Hepatocyte (in vitro differentiated cells): ENCODE data around the gene ATP6V0A1. TPM values are rescaled to one million over a fixed set of nuclear protein-coding genes. Genes with fewer than 3 reads are reported as not detected.

Source experiments
- DNase-seq: peaks from one replicate; pipeline ENCODE4 v3.0.0-alpha.2; 2016; ENCODE audit warnings: low spot score
- H2AFZ ChIP-seq: fragments of 200-600 bp; sonication (generic); 2 replicates; pipeline ENCODE4 v1.6.0; 2016; ENCODE audit warnings: antibody characterized with exemption, mild to moderate bottlenecking
- H3K27ac ChIP-seq: fragments of 200-600 bp; sonication (generic); 2 replicates; pipeline ENCODE4 v1.5.1; 2016; ENCODE audit warnings: mild to moderate bottlenecking
- H3K27me3 ChIP-seq: fragments of 200-600 bp; sonication (generic); 2 replicates; pipeline ENCODE4 v1.6.1; 2016
- H3K36me3 ChIP-seq: fragments of 200-600 bp; sonication (generic); replicated peaks from 2 replicates; pipeline ENCODE4 v1.5.1; 2016; ENCODE audit warnings: low read depth; ENCODE audit not compliant: insufficient read depth
- H3K4me1 ChIP-seq: fragments of 200-600 bp; sonication (generic); 2 replicates; pipeline ENCODE4 v1.5.1; 2016; ENCODE audit warnings: mild to moderate bottlenecking, moderate library complexity; ENCODE audit not compliant: insufficient read depth
- H3K4me2 ChIP-seq: fragments of 200-600 bp; sonication (generic); 2 replicates; pipeline ENCODE4 v1.6.0; 2016
- H3K4me3 ChIP-seq: fragments of 200-600 bp; sonication (generic); 2 replicates; pipeline ENCODE4 v1.5.1; 2016; ENCODE audit warnings: mild to moderate bottlenecking
- H3K79me2 ChIP-seq: fragments of 200-600 bp; sonication (generic); 2 replicates; pipeline ENCODE4 v1.6.0; 2017; ENCODE audit warnings: mild to moderate bottlenecking
- H3K9me2 ChIP-seq: fragments of 200-600 bp; sonication (generic); replicated peaks from 2 replicates; pipeline ENCODE4 v1.6.0; 2017; ENCODE audit warnings: mild to moderate bottlenecking; ENCODE audit not compliant: insufficient read depth
- H3K9me3 ChIP-seq: fragments of 200-600 bp; sonication (generic); 2 replicates; pipeline ENCODE4 v1.5.1; 2016; ENCODE audit warnings: low read depth, mild to moderate bottlenecking
- H4K20me1 ChIP-seq: fragments of 200-600 bp; sonication (generic); 2 replicates; pipeline ENCODE4 v1.6.0; 2016; ENCODE audit warnings: mild to moderate bottlenecking; ENCODE audit not compliant: insufficient read depth, poor library complexity, severe bottlenecking
- EZH2 ChIP-seq: fragments of 200-600 bp; sonication (generic); IDR thresholded peaks from 2 replicates; pipeline ENCODE4 v1.6.1; 2016; ENCODE audit warnings: antibody characterized with exemption, mild to moderate bottlenecking, borderline replicate concordance
- EZH2phosphoT487 ChIP-seq: fragments of 200-600 bp; sonication (generic); IDR thresholded peaks from one replicate; pipeline ENCODE4 v1.6.1; 2018; ENCODE audit warnings: antibody characterized with exemption, mild to moderate bottlenecking, low read depth, moderate library complexity; ENCODE audit not compliant: unreplicated experiment, severe bottlenecking
- WGBS: methylation state at CpG from one replicate; pipeline ENCODE4 v1.1.6; 2016; ENCODE audit warnings: low lambda C conversion rate; ENCODE audit errors: missing lambda C conversion rate; 5-methylcytosine and 5-hydroxymethylcytosine counted together
- polyA plus RNA-seq: library from polyadenylated mRNA; unstranded; fragments of >200 nt; fragmentation: Nextera tagmentation; extraction: Ambion mirVana; gene quantifications from 2 replicates; pipeline ENCODE4 v1.2.1, GENCODE V29; 2016
- total RNA-seq: library from RNA; depleted of rRNA; stranded (reverse); fragments of >200 nt; gene quantifications from 2 replicates; pipeline ENCODE4 v1.2.3, GENCODE V29; 2014
- TF ChIP-seq, protein P1 (sequence below): fragments of 200-600 bp; sonication (generic); IDR thresholded peaks from 2 replicates; pipeline ENCODE4 v1.5.1; 2016; ENCODE audit warnings: antibody characterized with exemption, mild to moderate bottlenecking; ENCODE audit not compliant: poor library complexity

Gene ATP6V0A1
- total and polyA plus RNA-seq, 2 experiments from 2014 or later, result 63.4 to 71.4 TPM

DNA sequence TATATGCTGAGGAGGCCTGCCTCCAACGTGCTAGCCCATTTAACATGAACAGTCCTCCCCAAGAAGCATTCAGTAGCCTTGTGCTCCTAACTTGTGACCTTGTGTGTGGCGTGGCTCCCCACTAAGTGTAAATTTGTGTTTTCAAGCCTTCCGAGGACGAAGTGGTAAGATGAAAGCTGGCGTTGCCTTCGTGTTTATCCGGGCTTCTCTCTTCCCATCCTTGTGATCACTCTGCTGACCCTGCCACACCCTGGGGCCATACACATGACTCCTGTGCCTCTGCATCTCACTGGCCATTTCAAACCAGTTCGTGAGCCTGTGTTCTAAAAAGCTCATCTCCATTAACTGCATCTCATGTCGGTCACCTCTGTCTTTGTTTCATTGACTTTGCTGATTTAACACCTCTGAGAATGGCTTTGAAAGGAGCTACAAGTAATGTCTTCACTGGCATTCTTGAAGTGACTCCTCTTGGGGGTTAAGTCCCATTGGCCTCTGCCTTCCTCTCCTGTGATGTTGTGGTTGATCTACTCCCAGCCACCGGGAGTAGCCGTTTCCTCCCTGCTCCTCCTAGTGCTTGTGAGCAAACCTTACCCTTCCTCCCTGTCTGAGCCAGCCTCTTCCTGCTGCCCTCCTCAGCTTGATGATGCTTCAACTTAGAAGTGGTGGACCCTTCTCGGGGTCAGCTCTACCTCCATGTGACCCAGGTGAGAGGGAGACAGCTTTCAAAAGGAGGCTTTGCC, 49.9 kb downstream of the ATP6V0A1 start:
- H3K27me3 ChIP-seq, result no peaks in the 10 kb centered on the region
- H3K4me2 ChIP-seq, result no peak overlapping the region
- WGBS, result 91% methylated on average over 12 of the region's 12 CpGs
- DNase-seq, result no peak
- peaks cover 6% of the 10 kb centered on the region for H3K4me1 ChIP-seq
- no peaks in the 10 kb centered on the region for H3K36me3 ChIP-seq
- no peaks in the 10 kb centered on the region for H3K9me2 ChIP-seq
- H3K27ac ChIP-seq, result no peak overlapping the region
- H3K4me3 ChIP-seq, result no peak overlapping the region
- no peak overlapping the region for H2AFZ ChIP-seq
- H3K79me2 ChIP-seq, result no peaks in the 10 kb centered on the region
- H4K20me1 ChIP-seq, result no peaks in the 10 kb centered on the region
- TF ChIP-seq EZH2phosphoT487 (no peak), EZH2 (no peak)
- TF ChIP-seq, protein P1, sequence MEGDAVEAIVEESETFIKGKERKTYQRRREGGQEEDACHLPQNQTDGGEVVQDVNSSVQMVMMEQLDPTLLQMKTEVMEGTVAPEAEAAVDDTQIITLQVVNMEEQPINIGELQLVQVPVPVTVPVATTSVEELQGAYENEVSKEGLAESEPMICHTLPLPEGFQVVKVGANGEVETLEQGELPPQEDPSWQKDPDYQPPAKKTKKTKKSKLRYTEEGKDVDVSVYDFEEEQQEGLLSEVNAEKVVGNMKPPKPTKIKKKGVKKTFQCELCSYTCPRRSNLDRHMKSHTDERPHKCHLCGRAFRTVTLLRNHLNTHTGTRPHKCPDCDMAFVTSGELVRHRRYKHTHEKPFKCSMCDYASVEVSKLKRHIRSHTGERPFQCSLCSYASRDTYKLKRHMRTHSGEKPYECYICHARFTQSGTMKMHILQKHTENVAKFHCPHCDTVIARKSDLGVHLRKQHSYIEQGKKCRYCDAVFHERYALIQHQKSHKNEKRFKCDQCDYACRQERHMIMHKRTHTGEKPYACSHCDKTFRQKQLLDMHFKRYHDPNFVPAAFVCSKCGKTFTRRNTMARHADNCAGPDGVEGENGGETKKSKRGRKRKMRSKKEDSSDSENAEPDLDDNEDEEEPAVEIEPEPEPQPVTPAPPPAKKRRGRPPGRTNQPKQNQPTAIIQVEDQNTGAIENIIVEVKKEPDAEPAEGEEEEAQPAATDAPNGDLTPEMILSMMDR, result no peak
- H3K9me3 ChIP-seq, result no peaks in the 10 kb centered on the region

DNA sequence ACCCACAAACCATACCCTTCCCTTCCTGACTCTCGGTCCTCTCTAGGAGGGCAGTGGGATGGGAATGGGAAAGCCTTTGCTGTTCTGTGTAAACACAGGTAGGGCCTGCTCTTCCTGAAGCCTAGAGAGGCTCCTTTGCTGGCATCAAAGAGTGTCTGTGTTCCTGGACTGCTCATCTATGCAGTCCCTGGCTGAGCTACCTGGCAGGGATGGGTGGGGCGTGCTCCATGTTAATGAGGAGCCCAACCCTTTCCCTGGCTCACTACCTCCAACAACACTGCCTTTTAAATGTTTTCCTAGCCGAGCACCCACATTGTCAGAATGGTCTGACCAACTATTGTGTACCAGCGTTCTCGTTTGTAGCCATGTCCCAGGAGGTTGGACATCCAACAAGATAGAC, 50.7 kb downstream of the ATP6V0A1 start:
- no peak for DNase-seq
- no peak overlapping the region for H3K4me2 ChIP-seq
- H3K27me3 ChIP-seq, result no peaks in the 10 kb centered on the region
- WGBS, result 98% methylated on average over 5 of the region's 5 CpGs
- H2AFZ ChIP-seq, result no peak overlapping the region
- H4K20me1 ChIP-seq, result no peaks in the 10 kb centered on the region
- no peak for TF ChIP-seq EZH2phosphoT487
- TF ChIP-seq EZH2, result no peak
- TF ChIP-seq, protein P1, result no peak
- no peaks in the 10 kb centered on the region for H3K9me3 ChIP-seq
- H3K4me3 ChIP-seq, result no peak overlapping the region
- H3K36me3 ChIP-seq, result no peaks in the 10 kb centered on the region
- H3K27ac ChIP-seq, result no peak overlapping the region
- no peaks in the 10 kb centered on the region for H3K79me2 ChIP-seq
- H3K9me2 ChIP-seq, result no peaks in the 10 kb centered on the region
- H3K4me1 ChIP-seq, result peaks cover 6% of the 10 kb centered on the region

DNA sequence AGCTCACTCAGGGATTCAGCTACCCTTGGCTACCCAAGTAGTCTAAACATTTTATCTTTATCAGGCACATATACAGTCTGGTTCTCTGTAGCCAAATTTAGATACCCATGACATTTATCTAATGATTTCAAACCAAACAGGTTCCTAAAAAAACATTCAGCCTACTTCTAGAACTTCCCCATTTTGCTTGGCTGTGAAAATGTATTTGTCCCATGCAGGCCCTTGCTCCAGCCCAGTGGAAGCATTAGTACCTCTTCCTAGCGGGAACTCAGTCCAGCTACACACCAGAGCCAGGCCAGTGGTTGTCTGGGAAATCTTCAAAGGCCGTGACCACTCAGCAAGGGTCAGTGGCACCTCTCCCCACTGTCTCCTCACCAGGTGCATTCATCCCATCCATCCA, 51.2 kb downstream of the ATP6V0A1 start:
- peaks cover 6% of the 10 kb centered on the region for H3K4me1 ChIP-seq

More for the DNA sequence above, 51.2 kb downstream of the ATP6V0A1 start:
- Histone ChIP-seq H3K36me3 (no peaks in the 10 kb centered on the region), H3K27me3 (no peaks in the 10 kb centered on the region), H3K9me2 (no peaks in the 10 kb centered on the region), H3K4me3 (no peak overlapping the region), H2AFZ (no peak overlapping the region), H3K9me3 (no peaks in the 10 kb centered on the region), H3K4me2 (no peak overlapping the region), H4K20me1 (no peaks in the 10 kb centered on the region), H3K27ac (no peak overlapping the region), H3K79me2 (no peaks in the 10 kb centered on the region)
- TF ChIP-seq EZH2 (no peak), EZH2phosphoT487 (no peak)
- TF ChIP-seq, protein P1, result no peak
- WGBS, result 93% methylated on average over 2 of the region's 2 CpGs
- DNase-seq, result no peak
